Fibroblast of skin of right biceps (primary cell): ENCODE results near the gene KIRREL3.

Experiments
- DNase-seq: peaks from one replicate; pipeline ENCODE4 v3.0.0-alpha.2; 2013

The KIRREL3 gene

GRCh38 chr11:126431401-126432064, 569.0 kb downstream of the KIRREL3 start:
- DNase-seq = peak; percentile 75

GRCh38 chr11:126430581-126431335, 569.8 kb downstream of the KIRREL3 start:
- DNase-seq = peak; percentile 12

DNA sequence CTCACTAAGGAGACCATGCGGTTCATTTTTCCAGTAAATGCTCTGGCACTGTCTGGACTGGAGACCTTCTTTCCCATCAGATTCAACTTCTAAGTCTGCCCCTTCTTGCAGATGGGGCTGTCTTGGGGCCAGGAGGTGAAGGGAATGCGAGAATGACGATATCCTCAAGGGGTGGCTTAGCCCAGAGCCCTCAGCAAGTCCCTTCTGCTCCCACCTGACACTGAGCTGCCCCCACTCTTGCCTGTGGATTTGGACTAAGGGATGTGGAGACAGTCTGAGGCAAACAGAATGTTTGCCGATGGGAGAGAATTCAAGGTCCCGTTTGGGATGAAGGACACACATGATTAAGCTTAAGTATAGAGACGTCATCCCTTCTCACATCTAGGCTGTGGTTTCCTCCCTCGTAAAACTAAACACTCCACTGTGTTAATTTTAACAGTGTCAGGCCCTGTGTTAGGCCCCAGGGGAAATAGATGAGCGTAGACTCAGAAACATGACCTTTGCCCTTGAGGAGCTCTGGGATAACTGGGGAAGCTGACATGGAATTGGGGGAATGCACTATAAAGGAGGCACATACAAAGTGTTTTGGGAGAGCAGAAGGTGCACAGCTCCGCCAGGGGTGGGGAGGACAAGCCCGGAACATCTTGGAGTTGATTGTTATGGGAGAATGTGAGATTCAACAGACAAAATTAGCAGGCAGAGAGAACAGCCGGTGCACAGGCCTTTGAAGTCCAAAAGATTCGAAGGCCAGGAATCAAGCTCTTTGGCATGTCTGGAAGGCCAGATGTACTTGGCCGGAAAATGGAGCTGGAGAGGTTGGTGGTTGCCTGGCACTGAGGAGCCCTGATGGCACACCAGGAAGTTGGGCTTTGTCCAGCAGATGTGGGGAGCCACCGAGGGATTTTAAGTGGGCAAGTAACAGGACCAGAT, 573.5 kb downstream of the KIRREL3 start:
- no peak for DNase-seq

GRCh38 chr11:126426106-126426505, 574.5 kb downstream of the KIRREL3 start:
- no peak for DNase-seq

DNA sequence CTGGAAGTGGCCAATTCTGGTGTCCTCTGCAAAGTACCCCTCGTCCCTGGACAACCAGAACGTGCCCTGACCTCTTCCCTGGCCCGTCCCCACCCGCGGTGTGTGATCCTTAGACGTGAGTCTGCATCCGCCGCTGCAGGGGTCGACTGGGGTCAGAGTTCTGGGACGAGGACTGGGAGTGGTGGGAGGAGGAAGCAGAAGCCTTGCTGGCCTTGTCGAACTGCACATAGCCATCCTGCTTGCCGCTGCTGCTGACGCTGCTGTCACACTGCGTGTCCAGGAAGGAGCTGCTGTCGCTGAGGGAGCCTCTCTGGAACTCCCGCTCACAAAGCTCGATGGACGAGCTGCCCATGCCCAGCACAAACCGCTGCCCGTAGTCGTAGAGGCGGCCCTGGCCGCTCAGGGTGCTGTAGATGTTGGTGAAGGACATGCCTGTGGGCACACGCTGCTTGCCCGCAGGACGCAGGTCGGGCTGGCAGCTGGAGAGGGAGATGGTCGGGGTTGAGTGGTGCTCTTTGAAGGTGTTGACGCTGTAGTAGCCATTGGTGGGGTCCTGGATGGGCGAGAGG, 576.0 kb downstream of the KIRREL3 start:
- no peak for DNase-seq

- DNase-seq = no peak
These were observed 576.8 kb downstream of the KIRREL3 start for GRCh38 chr11:126423743-126424142.

- no peak for DNase-seq
These were observed 577.4 kb downstream of the KIRREL3 start for GRCh38 chr11:126423154-126423553.

GRCh38 chr11:126422446-126422845, 578.1 kb downstream of the KIRREL3 start:
- DNase-seq = no peak

DNA sequence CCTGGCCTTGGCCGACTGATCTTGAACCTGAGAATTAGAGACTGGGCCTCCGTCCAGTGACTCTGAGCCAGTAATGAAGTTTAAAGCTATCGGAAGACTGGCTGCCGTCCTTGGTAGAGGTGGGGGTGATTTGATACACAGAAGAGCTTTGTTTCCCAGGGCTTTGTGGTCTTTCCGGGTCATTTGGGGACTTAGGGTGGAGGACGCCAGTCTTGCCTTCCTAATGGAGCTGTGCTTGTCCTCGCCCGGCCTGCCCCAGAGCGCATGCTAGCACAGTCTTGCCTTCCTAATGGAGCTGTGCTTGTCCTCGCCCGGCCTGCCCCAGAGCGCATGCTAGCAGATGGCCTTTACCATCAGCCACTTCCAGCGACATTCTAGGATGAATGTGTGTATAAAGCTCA, 579.3 kb downstream of the KIRREL3 start:
- DNase-seq = no peak

GRCh38 chr11:126420698-126421256, 579.8 kb downstream of the KIRREL3 start:
- no peak for DNase-seq

DNA sequence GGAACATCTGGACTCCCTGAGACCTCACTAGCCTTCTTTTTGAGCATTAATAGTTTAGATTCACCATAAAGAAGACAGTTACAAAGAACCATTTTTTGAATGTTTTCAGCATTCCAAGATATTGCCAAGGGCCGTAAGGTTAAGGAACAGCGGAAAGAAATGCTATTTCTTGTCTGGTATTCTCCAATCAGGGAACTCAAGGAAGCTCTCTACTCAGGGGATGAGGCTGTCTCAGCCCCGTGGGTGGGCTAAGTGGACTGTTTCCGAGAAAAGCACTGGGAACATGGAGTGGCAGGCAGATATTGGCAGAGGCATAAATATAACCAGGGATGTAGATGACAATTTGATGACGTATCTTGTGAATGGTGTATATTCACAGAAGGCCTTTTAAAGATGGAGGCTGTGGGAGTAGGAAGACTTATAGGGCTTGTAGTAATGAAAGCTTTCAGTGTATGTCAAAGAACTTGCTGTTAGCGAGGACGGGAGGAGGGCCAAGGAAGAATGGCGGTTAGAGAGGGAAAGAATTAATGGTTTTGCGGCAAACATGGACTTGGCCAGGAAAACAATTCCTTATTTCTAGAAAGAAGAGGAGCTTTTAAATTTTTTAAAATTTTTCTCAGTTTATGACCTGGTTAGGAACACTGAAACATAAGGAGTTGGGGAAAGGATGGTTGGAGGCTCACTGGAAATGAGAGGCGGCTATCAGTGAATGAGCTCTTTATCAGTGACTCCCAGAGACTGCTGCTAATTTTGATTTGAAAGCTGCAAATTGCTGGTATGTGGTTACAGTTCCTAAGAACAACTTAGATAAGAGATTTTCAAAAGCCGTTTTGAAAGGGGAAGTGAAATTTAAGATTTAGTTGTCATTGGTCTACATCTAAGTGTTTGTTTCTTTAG, 580.5 kb downstream of the KIRREL3 start:
- DNase-seq = peak; percentile 39

DNA sequence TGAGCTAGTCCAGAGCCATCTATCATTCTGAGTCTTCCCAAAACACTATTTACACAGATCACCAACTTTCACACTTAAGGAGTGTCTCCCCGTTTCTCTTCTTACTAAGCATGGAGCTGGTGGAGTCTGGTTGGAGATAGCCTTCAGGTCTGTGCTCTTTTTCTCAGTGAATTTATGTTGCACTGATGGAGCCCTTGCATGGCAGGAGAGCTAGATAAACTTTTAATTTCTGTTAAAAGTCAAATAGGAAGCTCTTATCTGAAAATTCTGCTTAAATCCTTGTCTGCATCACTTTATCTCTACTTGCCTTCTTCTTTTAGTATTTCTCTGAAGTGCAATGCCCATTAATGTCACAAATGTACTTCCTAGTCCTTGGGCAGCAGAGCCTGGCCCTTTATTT, 581.7 kb downstream of the KIRREL3 start:
- no peak for DNase-seq

GRCh38 chr11:126417091-126417862, 583.3 kb downstream of the KIRREL3 start:
- no peak for DNase-seq

- peak; percentile 86 for DNase-seq
These were observed 584.0 kb downstream of the KIRREL3 start for GRCh38 chr11:126416542-126417090.

GRCh38 chr11:126415669-126416420, 584.7 kb downstream of the KIRREL3 start:
- DNase-seq = no peak

- DNase-seq = no peak
These were observed 585.4 kb downstream of the KIRREL3 start for GRCh38 chr11:126415128-126415527.

DNA sequence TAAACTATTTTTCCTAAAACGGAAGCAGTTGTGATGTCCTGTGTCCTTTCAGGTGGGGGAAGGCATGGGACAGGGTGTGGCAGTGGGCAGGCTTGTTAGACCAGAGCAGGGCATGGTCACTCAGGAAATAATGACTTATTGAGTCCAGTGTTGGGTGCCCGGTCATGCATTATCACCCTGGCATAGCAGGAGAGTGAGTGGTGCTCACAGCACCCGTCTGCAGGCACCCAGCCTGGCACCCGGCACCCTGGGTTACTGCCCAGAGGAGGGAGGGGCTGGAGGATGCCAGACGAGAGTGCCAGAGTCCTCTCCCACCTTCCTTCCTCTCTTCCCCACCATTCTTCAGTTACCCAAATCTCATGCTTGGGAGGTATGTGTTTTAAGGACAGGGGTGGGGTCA, 586.0 kb downstream of the KIRREL3 start:
- DNase-seq = no peak

GRCh38 chr11:126413843-126414405, 586.6 kb downstream of the KIRREL3 start:
- DNase-seq = no peak

- no peak for DNase-seq
These were observed 587.1 kb downstream of the KIRREL3 start for GRCh38 chr11:126413426-126413825.
